ENCODE results near the gene ASCL4. TPM values are rescaled to one million over a fixed set of nuclear protein-coding genes. Genes with fewer than 3 reads are reported as not detected.
A peak's percentile ranks its signal among the peaks of the same experiment; 100 is the strongest.

The ASCL4 gene
- polyA plus RNA-seq, 1 of the 3 experiments (the other 2 are of a cell fraction): not detected

GRCh38 chr12:107801150-107801549, 26.6 kb downstream of the ASCL4 start:
- TF ChIP-seq RFX5 (IDR thresholded peaks at IDR 0.05; ENCODE audit: low read length): no peak
- no peak for TF ChIP-seq FOXJ3 (CRISPR knock-in tag; IDR thresholded peaks at IDR 0.05)
- TF ChIP-seq FOSL2 (IDR thresholded peaks at IDR 0.05; ENCODE audit: borderline replicate concordance, low read depth): no peak
- TF ChIP-seq SIN3A (IDR thresholded peaks at IDR 0.05; ENCODE audit: borderline replicate concordance, low read depth, low read length): no peak
- TF ChIP-seq CTCF (IDR thresholded peaks at IDR 0.05): no peak
- TF ChIP-seq NFIC (IDR thresholded peaks at IDR 0.05; ENCODE audit: borderline replicate concordance): no peak
- TF ChIP-seq TCF12 (IDR thresholded peaks at IDR 0.05): no peak
- TF ChIP-seq JUND (IDR thresholded peaks at IDR 0.05): no peak
- no peak for TF ChIP-seq MEF2A (IDR thresholded peaks at IDR 0.05; ENCODE audit: borderline replicate concordance, low read depth)
- no peak for TF ChIP-seq NRF1 (IDR thresholded peaks at IDR 0.05; ENCODE audit: low read depth, low read length)
- no peak for TF ChIP-seq TEAD4 (IDR thresholded peaks at IDR 0.05; ENCODE audit: borderline replicate concordance, insufficient read depth)
- no peak for TF ChIP-seq TAF1 (IDR thresholded peaks at IDR 0.05; ENCODE audit: borderline replicate concordance, low read depth, low read length)
- TF ChIP-seq FOXM1 (IDR thresholded peaks at IDR 0.05; ENCODE audit: low read depth): no peak
- TF ChIP-seq PBX3 (IDR thresholded peaks at IDR 0.05): no peak
- no peak for TF ChIP-seq EZH2phosphoT487 (IDR thresholded peaks at IDR 0.05; ENCODE audit: borderline replicate concordance, low read depth)
- no peaks in the 10 kb centered on the region for H3K9me2 ChIP-seq
- no peak overlapping the region for H3K9ac ChIP-seq
- H3K79me2 ChIP-seq (ENCODE audit: insufficient read depth): no peaks in the 10 kb centered on the region
- no peaks in the 10 kb centered on the region for H3K27me3 ChIP-seq (ENCODE audit: insufficient read depth)
- POLR2A ChIA-PET: no interaction called here
- H2AFZ ChIP-seq (ENCODE audit: low read depth): no peak overlapping the region
- H3K9me3 ChIP-seq: no peaks in the 10 kb centered on the region
- no peak overlapping the region for H3K27ac ChIP-seq (ENCODE audit: low read depth in 2 of 2, low read length in 1 of 2)
- no peaks in the 10 kb centered on the region for H3K4me1 ChIP-seq (ENCODE audit: control insufficient read depth in 1 of 2, insufficient read depth in 2 of 2, low read depth in 1 of 2, low read length in 1 of 2)
- H3F3A ChIP-seq (replicated peaks; ENCODE audit: insufficient read depth): no peaks in the 10 kb centered on the region
- no peak overlapping the region for H3K4me2 ChIP-seq
- no peaks in the 10 kb centered on the region for H4K20me1 ChIP-seq (ENCODE audit: insufficient read depth)
- H3K36me3 ChIP-seq (replicated peaks in 1 of 2; ENCODE audit: control insufficient read depth in 1 of 2, insufficient read depth in 2 of 2, low read length in 1 of 2): no peaks in the 10 kb centered on the region
- DNase-seq: no peak
- CTCF ChIA-PET: interaction anchor here (1.8 kb wide), 1 partner anchor 11 kb away, joined by 4 read pairs; no protein-coding TSS in a partner anchor
- no peak overlapping the region for H3K4me3 ChIP-seq (ENCODE audit: low read depth in 2 of 2, low read length in 1 of 2)

DNA sequence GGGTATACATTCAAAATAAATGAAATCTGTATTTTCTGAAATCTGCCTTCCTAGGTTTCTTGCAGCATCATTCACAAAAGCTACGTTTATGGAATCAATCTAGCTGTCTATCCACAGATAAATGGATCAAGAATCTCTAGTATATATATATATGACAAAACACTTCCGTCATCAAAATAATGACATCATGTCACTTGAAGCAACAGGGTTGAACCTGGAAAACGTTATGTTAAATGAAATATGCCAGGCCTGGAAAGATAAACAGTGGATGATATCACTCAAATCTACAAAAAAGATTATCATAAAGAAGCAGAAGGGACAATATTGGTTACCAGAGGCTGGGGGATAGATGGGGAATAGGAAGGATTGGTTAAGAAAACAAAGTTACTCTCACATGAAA, 28.6 kb downstream of the ASCL4 start:
- POLR2A ChIA-PET: interaction anchor here (0.7 kb wide), 1 partner anchor 17 kb away, joined by 3 read pairs; no protein-coding TSS in a partner anchor

More for the DNA sequence above, 28.6 kb downstream of the ASCL4 start:
- no peak for DNase-seq
- no peaks in the 10 kb centered on the region for H4K20me1 ChIP-seq (ENCODE audit: insufficient read depth)
- H3K9me2 ChIP-seq: no peaks in the 10 kb centered on the region
- no peak overlapping the region for H3K4me2 ChIP-seq
- TF ChIP-seq GATA2 (CRISPR knock-in tag; IDR thresholded peaks at IDR 0.05): peak; percentile 47; the same call in 1 of the 2 replicates
- TF ChIP-seq TEAD4 (IDR thresholded peaks at IDR 0.05; ENCODE audit: borderline replicate concordance, insufficient read depth): no peak
- no peak for TF ChIP-seq TAF1 (IDR thresholded peaks at IDR 0.05; ENCODE audit: borderline replicate concordance, low read depth, low read length)
- H3K9ac ChIP-seq: no peak overlapping the region
- H3K27ac ChIP-seq (ENCODE audit: low read depth in 2 of 2, low read length in 1 of 2): no peak overlapping the region
- H3K4me3 ChIP-seq (ENCODE audit: low read depth in 2 of 2, low read length in 1 of 2): no peak overlapping the region
- no peaks in the 10 kb centered on the region for H3K9me3 ChIP-seq
- H3K27me3 ChIP-seq (ENCODE audit: insufficient read depth): no peaks in the 10 kb centered on the region
- CTCF ChIA-PET: no interaction called here
- H3K79me2 ChIP-seq (ENCODE audit: insufficient read depth): no peaks in the 10 kb centered on the region
- H3K4me1 ChIP-seq (ENCODE audit: control insufficient read depth in 1 of 2, insufficient read depth in 2 of 2, low read depth in 1 of 2, low read length in 1 of 2): no peaks in the 10 kb centered on the region
- no peaks in the 10 kb centered on the region for H3F3A ChIP-seq (replicated peaks; ENCODE audit: insufficient read depth)
- 0% methylated on average over 3 of the region's 3 CpGs for WGBS (ENCODE audit: low lambda C conversion rate)
- no peaks in the 10 kb centered on the region for H3K36me3 ChIP-seq (replicated peaks in 1 of 2; ENCODE audit: control insufficient read depth in 1 of 2, insufficient read depth in 2 of 2, low read length in 1 of 2)
- no peak overlapping the region for H2AFZ ChIP-seq (ENCODE audit: low read depth)
